GM13976 (cell line): ENCODE measurements around the gene RPS6KB2.
A peak's percentile ranks its signal among the peaks of the same experiment; 100 is the strongest.

Experiments used
- DNase-seq: peaks from one replicate; pipeline ENCODE4 v3.0.0; 2012; ENCODE audit warnings: low spot score
- in situ Hi-C: fragments of 300-500 bp; cut with MboI; formaldehyde crosslinking; loops from one replicate; pipeline ENCODE4 v1.12.0; 2022; ENCODE audit warnings: low sequenced_read_pairs, mixed read lengths, inconsistent platforms; ENCODE audit not compliant: unreplicated experiment
- TF ChIP-seq, protein P1 (sequence below): IDR thresholded peaks from 2 replicates; pipeline ENCODE4 v1.5.1; 2012; ENCODE audit warnings: borderline replicate concordance, mild to moderate bottlenecking; ENCODE audit not compliant: insufficient read depth; ENCODE audit errors: extremely low read depth, missing control alignments, control extremely low read depth

Gene RPS6KB2

DNA sequence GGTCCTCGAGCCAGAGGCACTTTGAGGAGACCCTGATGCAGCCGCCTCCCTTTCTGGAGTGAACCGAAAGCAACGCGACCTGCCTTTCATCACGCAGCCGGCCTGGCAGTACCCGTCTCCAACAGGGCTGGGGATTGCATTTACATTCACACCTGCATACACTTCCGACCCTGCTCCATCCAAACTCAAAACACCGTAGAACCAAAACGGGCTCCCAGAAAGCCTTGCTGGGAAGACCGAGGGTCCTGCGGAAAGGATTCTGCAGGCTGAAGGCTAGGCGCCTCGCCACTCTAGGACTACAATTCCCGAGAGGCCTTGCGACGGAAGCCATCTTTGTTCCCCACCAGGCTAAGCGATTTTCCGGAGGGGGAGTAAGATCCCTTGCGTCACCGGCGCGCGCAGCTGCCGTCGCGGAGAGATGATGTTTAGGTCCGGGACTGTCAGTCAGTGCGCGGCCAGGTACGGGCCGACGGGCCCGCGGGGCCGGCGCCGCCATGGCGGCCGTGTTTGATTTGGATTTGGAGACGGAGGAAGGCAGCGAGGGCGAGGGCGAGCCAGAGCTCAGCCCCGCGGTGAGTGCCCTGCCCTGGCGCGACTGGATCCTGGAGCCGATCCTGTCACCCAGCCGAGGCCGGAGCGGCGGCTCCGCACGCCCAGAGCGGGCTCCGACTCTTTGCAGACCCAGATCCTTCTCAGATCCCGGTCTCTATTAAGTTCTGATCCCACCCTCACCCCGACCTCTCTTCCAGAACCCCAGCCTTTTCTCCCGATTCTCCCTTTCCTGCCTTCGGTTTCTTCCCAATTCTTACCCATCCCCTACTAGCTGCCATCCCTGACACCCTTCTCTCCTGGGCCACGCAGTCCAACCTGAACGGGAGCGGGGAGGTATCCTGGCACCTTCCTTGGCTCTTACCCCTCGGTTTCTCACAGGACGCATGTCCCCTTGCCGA, at the start of gene RPS6KB2:
RPS6KB2 (plus strand) TSS at position 443 of the 950 bp plus-strand sequence; CDS start at position 495, 52 bp downstream.
- DNase-seq = peak; percentile 99
- in situ Hi-C loops = no loop called here

DNA sequence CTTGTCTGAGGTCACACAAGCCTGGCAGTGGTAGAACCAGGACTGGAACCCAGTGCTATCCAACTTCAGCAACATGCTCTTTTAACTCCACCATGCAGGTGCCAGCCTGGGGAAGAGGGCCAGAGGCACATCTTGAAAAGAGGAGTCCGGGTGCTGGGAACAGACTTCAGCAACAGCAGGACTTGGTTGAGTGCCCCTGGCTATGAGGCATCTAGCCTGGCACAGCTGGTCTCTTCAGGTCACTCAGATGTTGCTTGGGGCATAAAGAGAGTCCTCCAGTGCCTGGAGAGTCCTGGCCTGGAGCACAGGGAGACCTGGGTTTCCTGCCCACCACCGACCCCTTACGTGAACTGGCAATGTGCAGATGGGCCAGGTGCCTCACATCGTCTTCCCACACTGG, 49.8 kb upstream of the RPS6KB2 start:
- no peak for DNase-seq
- TF ChIP-seq, protein P1, sequence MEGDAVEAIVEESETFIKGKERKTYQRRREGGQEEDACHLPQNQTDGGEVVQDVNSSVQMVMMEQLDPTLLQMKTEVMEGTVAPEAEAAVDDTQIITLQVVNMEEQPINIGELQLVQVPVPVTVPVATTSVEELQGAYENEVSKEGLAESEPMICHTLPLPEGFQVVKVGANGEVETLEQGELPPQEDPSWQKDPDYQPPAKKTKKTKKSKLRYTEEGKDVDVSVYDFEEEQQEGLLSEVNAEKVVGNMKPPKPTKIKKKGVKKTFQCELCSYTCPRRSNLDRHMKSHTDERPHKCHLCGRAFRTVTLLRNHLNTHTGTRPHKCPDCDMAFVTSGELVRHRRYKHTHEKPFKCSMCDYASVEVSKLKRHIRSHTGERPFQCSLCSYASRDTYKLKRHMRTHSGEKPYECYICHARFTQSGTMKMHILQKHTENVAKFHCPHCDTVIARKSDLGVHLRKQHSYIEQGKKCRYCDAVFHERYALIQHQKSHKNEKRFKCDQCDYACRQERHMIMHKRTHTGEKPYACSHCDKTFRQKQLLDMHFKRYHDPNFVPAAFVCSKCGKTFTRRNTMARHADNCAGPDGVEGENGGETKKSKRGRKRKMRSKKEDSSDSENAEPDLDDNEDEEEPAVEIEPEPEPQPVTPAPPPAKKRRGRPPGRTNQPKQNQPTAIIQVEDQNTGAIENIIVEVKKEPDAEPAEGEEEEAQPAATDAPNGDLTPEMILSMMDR = no peak
- in situ Hi-C loops = no loop called here

More for the DNA sequence above, at the start of gene RPS6KB2:
- TF ChIP-seq, protein P1 = no peak

DNA sequence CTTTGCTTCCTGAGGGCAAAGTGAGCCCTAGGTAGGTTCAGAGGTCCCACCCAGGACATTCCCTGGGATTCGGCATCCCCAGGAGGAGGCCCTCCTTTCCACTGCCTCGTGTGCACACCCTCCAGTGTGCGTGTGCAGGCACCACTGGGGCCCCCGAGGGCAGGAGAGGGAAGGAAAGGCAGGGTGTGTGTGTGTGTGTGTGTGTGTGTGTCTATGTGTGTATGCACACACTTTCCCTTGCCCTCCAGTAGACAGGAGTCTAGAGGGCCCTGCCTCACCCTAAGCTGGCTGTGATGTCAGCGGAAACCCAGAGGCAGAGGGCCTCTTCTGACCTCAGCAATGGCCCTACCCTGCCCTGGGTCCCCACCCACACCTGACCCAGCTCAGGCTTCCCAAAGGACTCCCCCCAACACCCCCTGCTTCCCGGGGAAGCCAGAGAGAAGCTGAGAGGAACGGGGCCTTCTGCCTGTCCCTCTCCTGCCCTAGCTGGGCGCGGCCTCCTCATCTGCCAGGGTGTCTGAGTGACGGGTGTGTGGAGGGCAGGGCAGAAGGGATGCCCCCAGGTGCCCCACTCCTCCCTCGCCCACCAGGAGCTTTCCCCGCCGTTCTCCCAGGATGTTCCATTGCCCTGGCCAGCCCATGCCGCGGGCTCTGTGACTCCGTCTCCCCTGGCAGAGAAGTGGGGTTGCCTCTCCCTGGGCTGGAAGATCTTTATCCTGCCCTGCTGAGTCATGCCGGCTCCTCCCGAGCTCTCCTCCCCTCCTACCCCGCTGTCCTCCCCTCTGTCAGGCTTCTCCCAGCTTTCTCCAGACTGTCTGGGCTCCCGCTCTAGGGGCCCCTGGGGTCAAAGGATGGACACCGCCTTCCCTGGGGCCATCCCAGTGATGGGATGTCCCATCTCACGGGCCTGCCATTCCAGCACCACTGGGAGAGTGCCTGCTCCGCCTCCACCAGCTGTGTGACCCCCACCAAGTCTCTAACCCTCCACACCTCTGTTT, 48.9 kb upstream of the RPS6KB2 start:
- TF ChIP-seq, protein P1 = no peak
- no peak for DNase-seq
- in situ Hi-C loops = loop anchor here (10.0 kb wide), 2 partner anchors 115 to 125 kb away; partner anchors contain the start of genes CDK2AP2, GRK2 and PITPNM1

DNA sequence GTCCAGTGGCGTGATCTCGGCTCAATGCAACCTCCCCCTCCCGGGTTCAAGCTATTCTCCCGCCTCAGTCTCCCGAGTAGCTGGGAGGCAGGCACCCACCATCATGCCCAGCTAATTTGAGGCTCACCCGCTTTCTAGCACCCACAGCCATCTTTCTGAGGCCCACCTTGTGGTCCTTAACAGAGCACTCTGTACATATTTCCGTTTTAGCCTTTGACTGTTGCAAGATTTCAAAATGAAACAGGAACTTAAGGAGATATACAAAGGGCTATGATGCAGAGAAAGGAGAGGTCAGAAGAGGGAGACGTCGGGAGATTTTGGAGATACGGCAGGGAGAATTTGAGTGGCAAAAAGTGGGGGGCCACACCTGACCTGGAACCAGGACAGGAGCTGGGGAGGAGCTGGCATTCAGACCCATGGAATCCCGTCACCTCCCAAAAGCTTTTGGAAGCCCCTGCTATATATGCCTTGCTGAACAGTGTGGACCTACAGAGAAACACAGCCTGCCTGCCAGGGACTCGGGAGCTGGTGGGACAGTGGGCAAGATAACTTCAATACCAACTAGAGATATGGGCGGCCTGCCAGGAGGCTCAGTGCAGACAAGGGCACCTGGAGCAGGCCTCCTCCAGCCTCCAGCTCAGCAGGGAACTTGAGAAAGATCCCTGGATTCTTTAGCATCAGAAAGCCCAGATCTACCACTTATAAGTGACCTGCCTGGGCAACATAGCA, 46.9 kb upstream of the RPS6KB2 start:
- in situ Hi-C loops = loop anchor here (10.0 kb wide), 2 partner anchors 117 to 123 kb away; partner anchors contain the start of genes CDK2AP2, GRK2 and PITPNM1
- no peak for DNase-seq
- TF ChIP-seq, protein P1 = peak; percentile 8

DNA sequence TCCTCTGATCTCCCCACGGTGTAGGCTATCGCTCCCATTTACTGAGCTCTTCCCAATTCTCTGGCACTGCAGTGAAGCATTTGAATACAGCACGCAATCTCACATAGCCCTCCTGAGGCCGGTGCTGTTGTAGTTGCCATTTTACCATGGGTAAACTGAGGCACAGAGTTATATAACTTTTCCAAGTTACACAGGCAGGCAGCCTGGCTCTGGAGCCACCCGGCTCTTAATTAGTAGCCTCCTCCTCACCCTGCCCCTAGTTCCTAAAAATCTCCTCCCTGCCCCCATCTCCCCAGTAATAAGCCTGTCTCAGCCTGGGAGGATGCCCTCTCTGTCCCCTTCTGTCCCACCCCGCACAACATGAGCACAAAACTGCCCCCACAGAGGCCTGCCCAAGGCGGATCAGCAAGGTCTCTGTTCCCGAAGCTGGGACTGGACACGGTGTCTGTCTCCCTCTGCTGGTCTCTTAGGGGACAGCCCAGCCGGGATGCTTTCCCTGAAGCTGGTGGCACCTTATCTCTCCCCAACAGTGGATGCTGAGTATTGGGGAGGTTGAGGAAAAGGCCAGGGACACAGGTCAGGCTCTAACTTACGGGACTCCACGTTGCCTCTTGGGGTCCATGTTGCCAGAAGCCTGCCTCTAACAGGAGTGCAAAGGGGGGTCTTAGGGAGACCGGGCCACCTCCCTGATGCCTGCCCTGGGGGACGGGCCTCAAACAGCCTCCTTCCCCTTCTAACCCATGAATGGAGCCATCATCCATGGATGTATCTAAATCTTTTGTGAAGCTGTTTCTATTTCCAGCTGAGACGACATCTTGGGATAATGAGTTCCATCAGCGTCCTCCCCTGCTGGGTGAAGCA, 45.8 kb upstream of the RPS6KB2 start:
- in situ Hi-C loops = loop anchor here (10.0 kb wide), 2 partner anchors 118 to 122 kb away; partner anchors contain the start of genes CDK2AP2, GRK2 and PITPNM1
- DNase-seq = peak; percentile 86

More for the DNA sequence above, 45.8 kb upstream of the RPS6KB2 start:
- TF ChIP-seq, protein P1 = peak; percentile 88
